Activated CD4-positive, alpha-beta T cell treated with anti-CD3 and anti-CD28 coated beads, Interleukin-2, amount 10 ng/mL, durations not matched to agents 24 days and 14 days (primary cell): ENCODE measurements around the gene MAST3. TPM values are rescaled to one million over a fixed set of nuclear protein-coding genes. Genes with fewer than 3 reads are reported as not detected.
"Not testable (repeated sequence)": the region's sequence is repeated elsewhere in the genome, so short reads cannot be mapped to it uniquely, and the experiment has no call there.

Experiments used
- DNase-seq: peaks from one replicate; pipeline ENCODE4 v3.0.0; 2022
- H3K27ac Mint-ChIP-seq: one replicate; pipeline ENCODE4 v1.8.0; 2022; ENCODE audit warnings: mild to moderate bottlenecking, mixed read lengths
- H3K27me3 Mint-ChIP-seq: one replicate; pipeline ENCODE4 v1.8.0; 2022; ENCODE audit warnings: mixed read lengths
- H3K36me3 Mint-ChIP-seq: one replicate; pipeline ENCODE4 v1.8.0; 2022; ENCODE audit warnings: low read depth, mild to moderate bottlenecking, mixed read lengths
- H3K4me1 Mint-ChIP-seq: one replicate; pipeline ENCODE4 v1.8.0; 2021; ENCODE audit warnings: mixed read lengths
- H3K4me3 Mint-ChIP-seq: one replicate; pipeline ENCODE4 v1.8.0; 2022; ENCODE audit warnings: mild to moderate bottlenecking, moderate library complexity, mixed read lengths
- H3K9me3 Mint-ChIP-seq: one replicate; pipeline ENCODE4 v1.8.0; 2021; ENCODE audit warnings: mixed read lengths
- intact Hi-C: fragments of 100-400 bp; cut with micrococcal nuclease; formaldehyde crosslinking; loops from one replicate; pipeline ENCODE4 v1.15.1; 2023
- total RNA-seq: library from RNA; stranded (reverse); gene quantifications from 2 replicates; pipeline ENCODE4 v1.2.3, GENCODE V29; 2022

The MAST3 gene
- total RNA-seq, 1 donor from 2014 or later: 17.2 TPM

GRCh38 chr19:18093439-18094161 lies 4.0 kb upstream of the MAST3 start:
- no peaks in the 10 kb centered on the region for H3K36me3 Mint-ChIP-seq
- peaks cover 41% of the 10 kb centered on the region for H3K4me1 Mint-ChIP-seq
- intact Hi-C loops: loop anchor here (5.0 kb wide), 1 partner anchor 46 kb away; no protein-coding TSS in a partner anchor

GRCh38 chr19:18096258-18096657 lies 1.3 kb upstream of the MAST3 start:
- intact Hi-C loops: no loop called here
- Mint-ChIP-seq H3K36me3 (no peaks in the 10 kb centered on the region), H3K4me3 (no peak overlapping the region), H3K4me1 (peaks cover 28% of the 10 kb centered on the region), H3K9me3 (no peaks in the 10 kb centered on the region), H3K27me3 (peaks cover 3% of the 10 kb centered on the region), H3K27ac (no peak overlapping the region)
- DNase-seq: no peak

More at GRCh38 chr19:18093439-18094161, 4.0 kb upstream of the MAST3 start:
- H3K4me3 Mint-ChIP-seq: no peak overlapping the region
- H3K27ac Mint-ChIP-seq: no peak overlapping the region
- H3K9me3 Mint-ChIP-seq: no peaks in the 10 kb centered on the region
- no peak for DNase-seq
- H3K27me3 Mint-ChIP-seq: no peaks in the 10 kb centered on the region

GRCh38 chr19:18097993-18098890 lies 664 bp downstream of the MAST3 start:
- intact Hi-C loops: no loop called here
- H3K9me3 Mint-ChIP-seq: no peaks in the 10 kb centered on the region
- no peak overlapping the region for H3K27ac Mint-ChIP-seq
- peaks cover 3% of the 10 kb centered on the region for H3K27me3 Mint-ChIP-seq
- peaks cover 2% of the 10 kb centered on the region for H3K36me3 Mint-ChIP-seq
- peak overlapping the region; percentile 83 for H3K4me3 Mint-ChIP-seq
- H3K4me1 Mint-ChIP-seq: peaks cover 23% of the 10 kb centered on the region
- DNase-seq: no peak

GRCh38 chr19:18098891-18099622 lies 1.5 kb downstream of the MAST3 start:
- Mint-ChIP-seq H3K9me3 (no peaks in the 10 kb centered on the region), H3K4me1 (peaks cover 23% of the 10 kb centered on the region), H3K4me3 (peak overlapping the region; percentile 83), H3K36me3 (peaks cover 2% of the 10 kb centered on the region), H3K27ac (peak overlapping the region; percentile 43), H3K27me3 (peaks cover 3% of the 10 kb centered on the region)
- DNase-seq: peak; percentile 72
- intact Hi-C loops: no loop called here

- H3K4me1 Mint-ChIP-seq: peaks cover 27% of the 10 kb centered on the region
- peaks cover 3% of the 10 kb centered on the region for H3K27me3 Mint-ChIP-seq
- no peaks in the 10 kb centered on the region for H3K9me3 Mint-ChIP-seq
- intact Hi-C loops: no loop called here
- peak overlapping the region; percentile 83 for H3K4me3 Mint-ChIP-seq
- no peak for DNase-seq
- peak overlapping the region; percentile 43 for H3K27ac Mint-ChIP-seq
- peaks cover 2% of the 10 kb centered on the region for H3K36me3 Mint-ChIP-seq
Measured at GRCh38 chr19:18099623-18099995, 2.0 kb downstream of the MAST3 start.

GRCh38 chr19:18100710-18101109 lies 3.1 kb downstream of the MAST3 start:
- intact Hi-C loops: no loop called here
- Mint-ChIP-seq H3K36me3 (peaks cover 2% of the 10 kb centered on the region), H3K4me1 (peaks cover 29% of the 10 kb centered on the region), H3K27me3 (peaks cover 3% of the 10 kb centered on the region), H3K27ac (no peak overlapping the region), H3K4me3 (no peak overlapping the region), H3K9me3 (no peaks in the 10 kb centered on the region)
- no peak for DNase-seq

- H3K9me3 Mint-ChIP-seq: no peaks in the 10 kb centered on the region
- no peak overlapping the region for H3K27ac Mint-ChIP-seq
- intact Hi-C loops: no loop called here
- DNase-seq: no peak
- H3K27me3 Mint-ChIP-seq: peaks cover 3% of the 10 kb centered on the region
- H3K4me1 Mint-ChIP-seq: peaks cover 29% of the 10 kb centered on the region
- no peak overlapping the region for H3K4me3 Mint-ChIP-seq
- H3K36me3 Mint-ChIP-seq: peaks cover 2% of the 10 kb centered on the region
Measured at GRCh38 chr19:18101268-18101667, 3.7 kb downstream of the MAST3 start.

- Mint-ChIP-seq H3K4me3 (no peak overlapping the region), H3K27me3 (peaks cover 3% of the 10 kb centered on the region)
Measured at GRCh38 chr19:18102916-18103542, 5.5 kb downstream of the MAST3 start.

GRCh38 chr19:18104793-18105131 lies 7.2 kb downstream of the MAST3 start:
- Mint-ChIP-seq H3K27me3 (peaks cover under 1% of the 10 kb centered on the region), H3K27ac (peak overlapping the region; percentile 58), H3K4me3 (peak overlapping the region; percentile 79), H3K36me3 (peaks cover 4% of the 10 kb centered on the region), H3K9me3 (no peaks in the 10 kb centered on the region), H3K4me1 (peaks cover 19% of the 10 kb centered on the region)
- no peak for DNase-seq
- intact Hi-C loops: no loop called here

More at GRCh38 chr19:18102916-18103542, 5.5 kb downstream of the MAST3 start:
- Mint-ChIP-seq H3K4me1 (peaks cover 25% of the 10 kb centered on the region), H3K27ac (no peak overlapping the region), H3K9me3 (no peaks in the 10 kb centered on the region), H3K36me3 (peaks cover 4% of the 10 kb centered on the region)
- intact Hi-C loops: no loop called here
- no peak for DNase-seq

- H3K36me3 Mint-ChIP-seq, H3K27ac Mint-ChIP-seq, DNase-seq, H3K9me3 Mint-ChIP-seq, H3K4me3 Mint-ChIP-seq, intact Hi-C loops, H3K27me3 Mint-ChIP-seq: not testable (repeated sequence)
- H3K4me1 Mint-ChIP-seq: peaks cover 18% of the 10 kb centered on the region
Measured at GRCh38 chr19:18105259-18105658, 7.7 kb downstream of the MAST3 start.

- no peak for DNase-seq
- H3K9me3 Mint-ChIP-seq: no peaks in the 10 kb centered on the region
- H3K27me3 Mint-ChIP-seq: no peaks in the 10 kb centered on the region
- H3K36me3 Mint-ChIP-seq: peaks cover 2% of the 10 kb centered on the region
- H3K4me1 Mint-ChIP-seq: peaks cover 20% of the 10 kb centered on the region
- intact Hi-C loops: no loop called here
- H3K4me3 Mint-ChIP-seq: peak overlapping the region; percentile 18
- no peak overlapping the region for H3K27ac Mint-ChIP-seq
Measured at GRCh38 chr19:18107235-18107634, 9.7 kb downstream of the MAST3 start.

GRCh38 chr19:18108897-18109296 lies 11.3 kb downstream of the MAST3 start:
- Mint-ChIP-seq H3K27me3 (no peaks in the 10 kb centered on the region), H3K4me3 (peak overlapping the region; percentile 70), H3K36me3 (peaks cover 4% of the 10 kb centered on the region), H3K9me3 (no peaks in the 10 kb centered on the region), H3K27ac (peak overlapping the region; percentile 7), H3K4me1 (peaks cover 22% of the 10 kb centered on the region)
- intact Hi-C loops: no loop called here
- DNase-seq: no peak

- intact Hi-C loops: no loop called here
- H3K27me3 Mint-ChIP-seq: no peaks in the 10 kb centered on the region
- DNase-seq: no peak
- H3K36me3 Mint-ChIP-seq: peaks cover 4% of the 10 kb centered on the region
- peaks cover 21% of the 10 kb centered on the region for H3K4me1 Mint-ChIP-seq
- H3K4me3 Mint-ChIP-seq: peak overlapping the region; percentile 70
- no peak overlapping the region for H3K27ac Mint-ChIP-seq
- no peaks in the 10 kb centered on the region for H3K9me3 Mint-ChIP-seq
Measured at GRCh38 chr19:18109341-18109732, 11.8 kb downstream of the MAST3 start.
